Mesendoderm (in vitro differentiated cells): ENCODE results near the gene DAGLA.

Experiments used
- DNase-seq: peaks from one replicate; pipeline ENCODE4 v3.0.0; 2013
- H2AK5ac ChIP-seq: 2 replicates; pipeline ENCODE4 v1.6.1; 2013; ENCODE audit warnings: low read length, inconsistent platforms
- H2BK120ac ChIP-seq: 2 replicates; pipeline ENCODE4 v1.6.1; 2013; ENCODE audit warnings: low read depth, mild to moderate bottlenecking, low read length, moderate library complexity, mixed read lengths
- H2BK15ac ChIP-seq: replicated peaks from 2 replicates; pipeline ENCODE4 v1.6.1; 2013; ENCODE audit warnings: low read depth, mild to moderate bottlenecking, moderate library complexity
- H2BK5ac ChIP-seq: 2 replicates; pipeline ENCODE4 v1.6.1; 2013; ENCODE audit warnings: low read length, inconsistent platforms
- H3K18ac ChIP-seq: 2 replicates; pipeline ENCODE4 v1.6.1; 2013; ENCODE audit warnings: mild to moderate bottlenecking, low read length, mixed read lengths
- H3K23ac ChIP-seq: one replicate; pipeline ENCODE4 v1.6.1; 2013; ENCODE audit warnings: low read length
- H3K27ac ChIP-seq: 2 replicates; pipeline ENCODE4 v1.5.1; 2013; ENCODE audit warnings: low read depth, mild to moderate bottlenecking, inconsistent platforms, low read length, moderate library complexity
- H3K27me3 ChIP-seq: 2 replicates; pipeline ENCODE4 v1.6.1; 2013; ENCODE audit warnings: low read length, control low read depth, mild to moderate bottlenecking, inconsistent platforms; ENCODE audit not compliant: insufficient read depth, poor library complexity
- H3K36me3 ChIP-seq: 2 replicates; pipeline ENCODE4 v1.6.1; 2013; ENCODE audit warnings: low read length, inconsistent platforms; ENCODE audit not compliant: control insufficient read depth, insufficient read depth
- H3K4ac ChIP-seq: one replicate; pipeline ENCODE4 v1.6.1; 2013; ENCODE audit warnings: low read depth, mild to moderate bottlenecking, low read length, moderate library complexity
- H3K4me1 ChIP-seq: 2 replicates; pipeline ENCODE4 v1.6.1; 2013; ENCODE audit warnings: low read depth, low read length, inconsistent platforms; ENCODE audit not compliant: control insufficient read depth
- H3K4me2 ChIP-seq: 2 replicates; pipeline ENCODE4 v1.6.1; 2013; ENCODE audit warnings: low read length
- H3K4me3 ChIP-seq: 2 replicates; pipeline ENCODE4 v1.5.1; 2013; ENCODE audit warnings: mild to moderate bottlenecking, low read length
- H3K56ac ChIP-seq: one replicate; pipeline ENCODE4 v1.6.1; 2013; ENCODE audit warnings: low read length
- H3K79me1 ChIP-seq: 2 replicates; pipeline ENCODE4 v1.6.1; 2013; ENCODE audit warnings: low read length, inconsistent platforms
- H3K79me2 ChIP-seq: 2 replicates; pipeline ENCODE4 v1.6.1; 2013; ENCODE audit warnings: mild to moderate bottlenecking, low read length; ENCODE audit not compliant: control insufficient read depth, insufficient read depth
- H3K9ac ChIP-seq: 2 replicates; pipeline ENCODE4 v1.6.1; 2013; ENCODE audit warnings: low read length, inconsistent platforms
- H4K5ac ChIP-seq: one replicate; pipeline ENCODE4 v1.6.1; 2013; ENCODE audit warnings: low read length
- H4K8ac ChIP-seq: one replicate; pipeline ENCODE4 v1.6.1; 2013; ENCODE audit warnings: low read depth, mild to moderate bottlenecking, control low read depth, low read length, moderate library complexity
- WGBS: extraction: QIAGEN DNeasy Blood & Tissue Kit; methylation state at CpG from one replicate; pipeline ENCODE4 v1.1.7; 2013; ENCODE audit warnings: low lambda C conversion rate, missing lambda C conversion rate; ENCODE audit not compliant: insufficient coverage; ENCODE audit errors: extremely low coverage; 5-methylcytosine and 5-hydroxymethylcytosine counted together

DAGLA gene

DNA sequence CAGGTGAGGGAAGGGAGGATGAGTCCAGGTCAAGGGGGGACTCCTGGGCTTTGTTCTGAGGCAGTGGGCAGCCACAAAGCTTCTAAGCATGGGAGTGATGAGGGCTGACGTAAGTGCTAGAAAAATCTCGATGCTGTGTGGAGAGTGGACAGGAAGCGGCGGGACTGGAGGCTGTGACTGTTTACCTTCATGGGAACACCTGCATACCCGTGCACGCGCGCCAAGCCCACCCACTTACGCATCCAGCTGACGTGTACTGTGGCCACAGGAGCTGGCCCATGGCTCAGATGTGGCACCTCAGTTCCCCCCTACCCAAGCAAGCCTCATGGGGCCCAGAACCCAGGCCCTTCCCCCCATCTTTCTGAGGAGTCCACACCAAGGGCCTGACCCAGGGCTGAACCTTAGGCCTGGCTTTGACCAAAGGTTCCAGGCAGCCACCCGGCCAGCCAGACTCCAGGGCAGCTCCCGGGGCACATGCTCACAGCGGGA lies 86.2 kb downstream of the DAGLA start:
- H3K18ac ChIP-seq = no peak overlapping the region
- H3K23ac ChIP-seq = peak overlapping the region; percentile 35
- no peak overlapping the region for H3K4me2 ChIP-seq
- H2BK5ac ChIP-seq = no peak overlapping the region
- no peak overlapping the region for H3K27ac ChIP-seq
- no peaks in the 10 kb centered on the region for H3K79me2 ChIP-seq
- no CpG with 5 or more reads among the region's 13 CpGs for WGBS
- H3K56ac ChIP-seq = no peak overlapping the region
- no peak overlapping the region for H4K8ac ChIP-seq
- no peak for DNase-seq
- H2BK120ac ChIP-seq = no peak overlapping the region
- H2AK5ac ChIP-seq = no peak overlapping the region
- no peaks in the 10 kb centered on the region for H3K79me1 ChIP-seq
- no peaks in the 10 kb centered on the region for H3K27me3 ChIP-seq
- H3K4ac ChIP-seq = no peak overlapping the region
- no peak overlapping the region for H2BK15ac ChIP-seq
- H3K9ac ChIP-seq = no peak overlapping the region
- no peak overlapping the region for H3K4me3 ChIP-seq
- H4K5ac ChIP-seq = no peak overlapping the region
- H3K36me3 ChIP-seq = no peaks in the 10 kb centered on the region
- H3K4me1 ChIP-seq = no peaks in the 10 kb centered on the region

DNA sequence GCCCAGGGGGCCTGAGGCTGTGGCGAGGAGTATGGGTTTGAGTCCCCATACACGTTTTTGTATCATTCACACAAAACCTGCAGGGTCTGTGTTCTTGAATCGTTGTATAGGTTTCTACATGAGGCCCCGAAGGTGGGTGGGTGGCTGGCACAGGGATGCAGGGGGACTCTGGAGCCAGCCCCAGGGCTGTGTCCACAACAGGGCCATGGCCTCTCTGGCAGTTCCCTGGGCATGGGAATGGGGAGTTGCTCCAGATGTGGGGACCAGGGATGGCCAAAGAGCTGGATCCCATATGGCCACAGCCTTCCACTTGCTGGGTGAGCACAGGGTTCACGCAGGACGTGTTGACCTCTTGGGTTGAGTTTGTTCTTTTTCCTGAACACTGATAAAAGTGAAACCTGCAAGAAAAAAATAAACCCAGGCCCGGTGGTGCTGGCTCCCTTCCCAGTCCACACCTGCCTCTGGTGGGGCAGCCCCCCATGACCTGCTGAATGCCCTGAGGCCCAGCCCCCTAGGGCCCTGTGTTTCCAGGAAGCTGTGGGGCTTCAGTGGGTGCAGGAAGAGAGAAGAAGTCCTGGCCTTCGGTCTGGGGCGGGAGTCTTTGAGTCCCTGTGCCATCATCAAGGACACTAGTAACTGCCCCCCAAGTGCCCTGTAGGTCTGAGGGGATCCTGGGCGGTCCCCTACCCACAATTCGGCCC lies 88.3 kb downstream of the DAGLA start:
- no peak overlapping the region for H3K4me2 ChIP-seq
- no peak overlapping the region for H3K18ac ChIP-seq
- H4K5ac ChIP-seq = no peak overlapping the region
- H3K4me1 ChIP-seq = no peaks in the 10 kb centered on the region
- H2BK120ac ChIP-seq = no peak overlapping the region
- H3K27ac ChIP-seq = no peak overlapping the region
- H3K79me1 ChIP-seq = no peaks in the 10 kb centered on the region
- DNase-seq = no peak
- no peaks in the 10 kb centered on the region for H3K27me3 ChIP-seq
- WGBS = no CpG with 5 or more reads among the region's 11 CpGs
- no peak overlapping the region for H3K23ac ChIP-seq
- H3K36me3 ChIP-seq = no peaks in the 10 kb centered on the region
- no peak overlapping the region for H3K9ac ChIP-seq
- H3K4me3 ChIP-seq = no peak overlapping the region
- no peaks in the 10 kb centered on the region for H3K79me2 ChIP-seq
- H2AK5ac ChIP-seq = no peak overlapping the region
- no peak overlapping the region for H2BK5ac ChIP-seq
- H3K4ac ChIP-seq = no peak overlapping the region
- H4K8ac ChIP-seq = no peak overlapping the region
- H3K56ac ChIP-seq = no peak overlapping the region
- H2BK15ac ChIP-seq = no peak overlapping the region

DNA sequence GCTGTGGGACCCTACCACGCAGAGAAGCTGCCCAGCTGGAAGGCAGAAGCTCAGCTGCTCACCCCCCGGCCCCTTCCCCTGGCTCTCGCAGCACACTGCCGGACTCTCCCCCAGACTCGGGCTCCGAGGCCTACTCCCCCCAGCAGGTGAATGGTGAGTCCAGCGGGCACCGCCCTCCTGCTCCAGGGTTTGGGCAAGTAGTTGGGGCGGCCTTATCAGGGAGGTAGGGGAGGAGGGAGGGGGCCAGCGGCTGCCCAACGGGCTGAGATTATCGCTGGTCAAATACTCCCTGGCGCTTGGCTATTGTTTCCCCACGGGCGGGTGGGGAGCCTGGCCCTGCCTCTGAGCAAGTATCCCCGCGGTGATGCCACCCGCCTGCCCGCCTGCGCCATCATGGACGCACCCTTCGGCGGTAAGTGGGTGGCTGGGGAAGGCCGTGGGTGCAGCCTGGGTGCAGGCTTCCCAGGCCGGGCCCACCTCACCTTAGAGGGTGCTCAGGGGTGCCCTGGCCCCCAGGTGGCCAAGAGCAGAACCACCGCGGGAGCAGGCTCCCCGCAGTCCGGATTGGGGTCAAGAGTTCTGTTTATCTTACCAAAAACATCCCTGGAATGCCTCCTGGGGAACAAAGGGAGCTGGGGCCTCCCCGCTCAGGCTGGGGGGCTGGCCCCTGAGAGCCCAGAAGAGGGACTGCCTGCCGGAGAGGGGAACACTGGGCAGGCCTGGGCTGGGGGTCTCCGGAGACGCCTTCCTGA lies 89.2 kb downstream of the DAGLA start:
- H2BK120ac ChIP-seq = no peak overlapping the region
- H2BK5ac ChIP-seq = no peak overlapping the region
- H3K4ac ChIP-seq = no peak overlapping the region
- H3K79me1 ChIP-seq = no peaks in the 10 kb centered on the region
- no peak overlapping the region for H3K4me2 ChIP-seq
- no peak overlapping the region for H2AK5ac ChIP-seq
- H3K36me3 ChIP-seq = no peaks in the 10 kb centered on the region
- no peak overlapping the region for H4K8ac ChIP-seq
- H3K18ac ChIP-seq = no peak overlapping the region
- H3K79me2 ChIP-seq = no peaks in the 10 kb centered on the region
- H3K9ac ChIP-seq = no peak overlapping the region
- H3K4me3 ChIP-seq = no peak overlapping the region
- H3K23ac ChIP-seq = no peak overlapping the region
- H4K5ac ChIP-seq = no peak overlapping the region
- H3K56ac ChIP-seq = no peak overlapping the region
- no peak overlapping the region for H3K27ac ChIP-seq
- H3K27me3 ChIP-seq = no peaks in the 10 kb centered on the region
- DNase-seq = no peak
- no peaks in the 10 kb centered on the region for H3K4me1 ChIP-seq
- no peak overlapping the region for H2BK15ac ChIP-seq
- whole genome bisulfite sequencing = no CpG with 5 or more reads among the region's 33 CpGs

DNA sequence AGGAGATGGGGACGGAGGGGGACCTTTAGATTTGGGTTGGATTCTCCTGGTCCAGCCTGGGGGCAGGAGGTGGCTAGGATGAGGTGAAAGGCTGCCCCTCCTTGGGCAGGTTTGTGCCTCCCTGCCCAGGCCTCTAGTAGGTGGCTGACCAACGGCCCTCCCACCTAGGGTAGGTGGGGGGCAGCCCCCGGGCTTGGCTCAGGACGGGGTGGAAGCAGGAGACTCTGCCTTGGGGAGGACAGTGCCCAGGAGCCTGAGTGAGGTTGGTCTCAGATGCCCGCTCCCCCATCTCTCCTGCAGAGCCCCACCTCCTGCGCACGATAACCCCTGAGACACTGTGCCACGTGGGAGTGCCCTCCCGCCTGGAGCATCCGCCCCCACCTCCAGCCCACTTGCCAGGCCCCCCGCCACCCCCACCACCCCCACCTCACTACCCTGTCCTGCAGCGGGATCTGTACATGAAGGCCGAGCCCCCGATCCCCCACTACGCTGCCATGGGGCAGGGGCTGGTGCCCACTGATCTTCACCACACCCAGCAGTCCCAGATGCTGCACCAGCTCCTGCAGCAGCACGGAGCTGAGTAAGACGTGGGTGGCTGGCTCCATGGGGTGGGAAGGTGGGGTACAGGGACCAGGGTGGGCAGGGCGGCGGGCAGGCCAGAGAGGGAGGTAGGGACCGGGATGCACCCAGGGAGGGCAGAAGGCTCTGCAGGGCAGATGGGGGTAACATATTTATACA lies 89.9 kb downstream of the DAGLA start:
- H3K4me2 ChIP-seq = no peak overlapping the region
- H3K27me3 ChIP-seq = no peaks in the 10 kb centered on the region
- H3K4ac ChIP-seq = no peak overlapping the region
- H2BK120ac ChIP-seq = no peak overlapping the region
- no peak overlapping the region for H3K27ac ChIP-seq
- no peak overlapping the region for H3K56ac ChIP-seq
- no peaks in the 10 kb centered on the region for H3K79me1 ChIP-seq
- no peak overlapping the region for H3K9ac ChIP-seq
- no peak overlapping the region for H2AK5ac ChIP-seq
- H2BK5ac ChIP-seq = no peak overlapping the region
- no peak overlapping the region for H3K23ac ChIP-seq
- no peak for DNase-seq
- no peaks in the 10 kb centered on the region for H3K4me1 ChIP-seq
- H3K4me3 ChIP-seq = no peak overlapping the region
- no peak overlapping the region for H4K8ac ChIP-seq
- no peaks in the 10 kb centered on the region for H3K36me3 ChIP-seq
- no peak overlapping the region for H4K5ac ChIP-seq
- no peak overlapping the region for H2BK15ac ChIP-seq
- no CpG with 5 or more reads among the region's 20 CpGs for WGBS
- no peaks in the 10 kb centered on the region for H3K79me2 ChIP-seq
- H3K18ac ChIP-seq = no peak overlapping the region

DNA sequence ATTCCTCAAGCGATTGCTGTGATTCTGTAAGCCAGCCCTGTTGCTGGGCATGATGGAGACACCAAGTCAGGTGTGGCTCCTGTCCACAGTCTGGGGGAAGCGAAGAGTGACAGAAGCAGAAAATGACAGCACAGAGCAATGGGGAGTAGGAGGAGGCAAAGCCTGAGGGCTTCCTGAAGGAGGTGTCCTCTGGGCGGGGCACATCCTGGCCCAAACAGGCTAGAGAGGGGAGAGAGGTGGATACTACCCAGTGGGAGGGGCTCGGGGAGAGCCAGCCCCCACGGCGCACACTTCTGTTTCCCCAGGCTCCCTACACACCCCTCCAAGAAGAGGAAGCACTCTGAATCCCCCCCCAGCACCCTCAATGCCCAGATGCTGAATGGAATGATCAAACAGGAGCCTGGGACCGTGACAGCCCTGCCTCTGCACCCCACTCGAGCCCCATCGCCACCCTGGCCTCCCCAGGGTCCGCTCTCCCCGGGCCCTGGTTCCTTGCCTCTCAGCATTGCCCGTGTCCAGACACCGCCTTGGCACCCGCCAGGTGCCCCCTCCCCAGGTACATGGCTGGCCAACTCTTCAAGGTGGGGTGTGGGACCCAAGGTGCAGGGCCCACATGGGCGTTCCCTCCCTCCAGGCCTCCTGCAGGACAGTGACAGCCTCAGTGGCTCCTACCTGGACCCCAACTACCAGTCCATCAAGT lies 91.2 kb downstream of the DAGLA start:
- Histone ChIP-seq H2BK5ac (no peak overlapping the region), H4K8ac (no peak overlapping the region), H3K4me2 (no peak overlapping the region), H3K79me1 (no peaks in the 10 kb centered on the region), H2BK15ac (no peak overlapping the region), H3K27me3 (no peaks in the 10 kb centered on the region), H4K5ac (no peak overlapping the region), H3K79me2 (no peaks in the 10 kb centered on the region), H3K18ac (no peak overlapping the region), H3K27ac (no peak overlapping the region), H3K4me1 (no peaks in the 10 kb centered on the region), H3K56ac (peak overlapping the region; percentile 65), H2BK120ac (no peak overlapping the region), H3K9ac (no peak overlapping the region), H3K4ac (no peak overlapping the region), H3K23ac (no peak overlapping the region), H2AK5ac (no peak overlapping the region), H3K4me3 (no peak overlapping the region), H3K36me3 (no peaks in the 10 kb centered on the region)
- no peak for DNase-seq
- no CpG with 5 or more reads among the region's 15 CpGs for WGBS
